Thyroid gland (tissue), 4 donors: Measurements from ENCODE around the gene ZFHX3.

ENCODE experiments used
- POLR2A ChIP-seq, 2 donors: fragments of 450-650 bp; IDR thresholded peaks; one replicate each; pipeline ENCODE4 v1.6.1; 2017; ENCODE audit warnings: antibody characterized with exemption in 2 of 2, mild to moderate bottlenecking in 2 of 2, moderate library complexity in 1 of 2
- TF ChIP-seq, protein P1 (sequence below), 6 experiments: fragments of 200-600 bp in 3 of 6; fragments of 450-650 bp in 3 of 6; sonication (generic) in 3 of 6; IDR thresholded peaks; one replicate each; pipeline ENCODE4 v1.5.1; 2016 to 2019; ENCODE audit warnings: antibody characterized with exemption in 6 of 6, mild to moderate bottlenecking in 2 of 6, inconsistent platforms in 1 of 6, moderate library complexity in 1 of 6

DNA sequence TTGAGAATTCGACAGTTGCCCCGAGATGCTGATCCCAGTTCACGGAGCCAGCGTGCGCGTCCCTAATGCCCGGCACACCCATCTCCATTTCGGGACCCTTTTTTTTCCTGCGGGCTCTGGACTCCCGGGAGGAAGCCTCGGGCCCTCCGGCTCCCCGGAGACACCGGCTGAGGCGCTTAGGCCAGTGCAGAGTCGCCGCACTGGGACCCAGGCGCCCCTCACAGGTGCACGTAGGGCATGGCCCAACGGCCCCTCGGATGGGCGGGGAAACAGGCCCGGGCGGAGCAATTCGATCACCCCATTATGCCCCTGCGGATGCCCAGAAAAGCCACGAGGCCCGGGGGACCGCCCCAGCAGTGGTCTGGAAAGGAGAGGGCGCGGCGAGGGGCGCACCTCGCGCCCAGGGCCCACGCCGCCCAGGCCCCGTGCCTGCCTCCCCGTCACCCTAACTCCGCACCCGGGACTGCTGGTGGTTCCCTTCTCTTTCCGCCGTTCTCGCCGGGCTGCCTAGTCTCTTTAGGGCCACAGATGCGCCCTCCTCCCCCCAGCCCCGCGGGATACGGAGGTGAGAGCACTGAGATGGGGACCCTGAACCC is 18.5 kb upstream of the ZFHX3 start:
- TF ChIP-seq, protein P1, sequence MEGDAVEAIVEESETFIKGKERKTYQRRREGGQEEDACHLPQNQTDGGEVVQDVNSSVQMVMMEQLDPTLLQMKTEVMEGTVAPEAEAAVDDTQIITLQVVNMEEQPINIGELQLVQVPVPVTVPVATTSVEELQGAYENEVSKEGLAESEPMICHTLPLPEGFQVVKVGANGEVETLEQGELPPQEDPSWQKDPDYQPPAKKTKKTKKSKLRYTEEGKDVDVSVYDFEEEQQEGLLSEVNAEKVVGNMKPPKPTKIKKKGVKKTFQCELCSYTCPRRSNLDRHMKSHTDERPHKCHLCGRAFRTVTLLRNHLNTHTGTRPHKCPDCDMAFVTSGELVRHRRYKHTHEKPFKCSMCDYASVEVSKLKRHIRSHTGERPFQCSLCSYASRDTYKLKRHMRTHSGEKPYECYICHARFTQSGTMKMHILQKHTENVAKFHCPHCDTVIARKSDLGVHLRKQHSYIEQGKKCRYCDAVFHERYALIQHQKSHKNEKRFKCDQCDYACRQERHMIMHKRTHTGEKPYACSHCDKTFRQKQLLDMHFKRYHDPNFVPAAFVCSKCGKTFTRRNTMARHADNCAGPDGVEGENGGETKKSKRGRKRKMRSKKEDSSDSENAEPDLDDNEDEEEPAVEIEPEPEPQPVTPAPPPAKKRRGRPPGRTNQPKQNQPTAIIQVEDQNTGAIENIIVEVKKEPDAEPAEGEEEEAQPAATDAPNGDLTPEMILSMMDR (IDR thresholded peaks at IDR 0.05): no peak
- TF ChIP-seq POLR2A (IDR thresholded peaks at IDR 0.05): no peak
